Panc1 (cell line): ENCODE measurements around the gene LRRC70. TPM values are rescaled to one million over a fixed set of nuclear protein-coding genes. Genes with fewer than 3 reads are reported as not detected.
A peak's percentile ranks its signal among the peaks of the same experiment; 100 is the strongest.

Source experiments
- ATAC-seq: fragments of 200-7000 bp; cut with Tn5 transposase; 2 replicates; pipeline ENCODE4 v1.9.1; 2020; ENCODE audit warnings: mild to moderate bottlenecking, moderate library complexity
- BruUV-seq: library from RNA; stranded (reverse); fragments of 400-500 nt; replicated peaks from 2 replicates; lab custom pipeline; 2021; lab: Mats Ljungman, UMichigan
- CTCF ChIA-PET: fragments of 300-600 bp; sonication (Branson Sonifier 250); formaldehyde crosslinking; loops from one replicate; lab custom pipeline; 2022; ENCODE audit warnings: antibody characterized with exemption; lab: Charles Lee
- POLR2A ChIA-PET: fragments of 300-600 bp; sonication (Branson Sonifier 250); formaldehyde crosslinking; loops from one replicate; lab custom pipeline; 2022; ENCODE audit warnings: antibody characterized with exemption; lab: Charles Lee
- DNase-seq: peaks from one replicate; pipeline ENCODE4 v3.0.0-alpha.2; 2010; ENCODE audit warnings: low read depth, low spot score
- H3K27ac ChIP-seq: 2 replicates; pipeline ENCODE4 v1.5.1; 2011; ENCODE audit warnings: mild to moderate bottlenecking, low read length, inconsistent platforms
- H3K27me3 ChIP-seq: fragments of 200-500 bp; sonication (Bioruptor generic); 2 replicates; pipeline ENCODE4 v1.6.0; 2014; ENCODE audit warnings: low read length, inconsistent platforms; ENCODE audit not compliant: control insufficient read depth, insufficient read depth
- H3K36me3 ChIP-seq: fragments of 200-500 bp; sonication (Bioruptor generic); 2 replicates; pipeline ENCODE4 v1.5.1; 2014; ENCODE audit warnings: inconsistent platforms, mild to moderate bottlenecking, low read length, moderate library complexity; ENCODE audit not compliant: control insufficient read depth, insufficient read depth
- H3K4me1 ChIP-seq: 2 replicates; pipeline ENCODE4 v1.5.1; 2011; ENCODE audit warnings: inconsistent platforms, mild to moderate bottlenecking, low read length, moderate library complexity; ENCODE audit not compliant: control insufficient read depth, insufficient read depth
- H3K4me3 ChIP-seq, 2 experiments: 2 replicates each; pipeline ENCODE4 v1.5.1; 2011 to 2012; ENCODE audit warnings: low read depth in 2 of 2, low read length in 2 of 2, mild to moderate bottlenecking in 2 of 2, inconsistent platforms in 1 of 2, moderate library complexity in 1 of 2
- H3K9me3 ChIP-seq: fragments of 200-500 bp; sonication (Bioruptor generic); 2 replicates; pipeline ENCODE4 v1.5.1; 2014; ENCODE audit warnings: low read depth, mild to moderate bottlenecking, inconsistent platforms, low read length, moderate library complexity; ENCODE audit not compliant: control insufficient read depth, insufficient read depth
- CTCF ChIP-seq: fragments of 450-650 bp; IDR thresholded peaks from 2 replicates; pipeline ENCODE4 v1.5.1; 2017; ENCODE audit warnings: mild to moderate bottlenecking
- POLR2AphosphoS5 ChIP-seq: IDR thresholded peaks from 2 replicates; pipeline ENCODE4 v1.6.1; 2012; ENCODE audit warnings: mild to moderate bottlenecking, low read depth, low read length, moderate library complexity
- SIN3A ChIP-seq: IDR thresholded peaks from 2 replicates; pipeline ENCODE4 v1.6.1; 2012; ENCODE audit warnings: low read depth, mild to moderate bottlenecking, low read length, moderate library complexity, borderline replicate concordance; ENCODE audit not compliant: insufficient read depth
- TCF7L2 ChIP-seq: IDR thresholded peaks from 2 replicates; pipeline ENCODE4 v1.6.1; 2011; ENCODE audit warnings: mild to moderate bottlenecking, low read depth, low read length, inconsistent platforms
- in situ Hi-C: cut with HindIII; loops from 2 replicates; pipeline ENCODE4 v1.10.0; 2016; ENCODE audit warnings: low sequenced_read_pairs, low pct_unique_long_range_greater_than_20kb
- intact Hi-C: fragments of 100-400 bp; cut with micrococcal nuclease; formaldehyde crosslinking; loops from one replicate; pipeline ENCODE4 v1.10.0; 2022; ENCODE audit not compliant: unreplicated experiment
- total RNA-seq: library from RNA; stranded (reverse); gene quantifications from one replicate; pipeline ENCODE4 v1.2.1, GENCODE V29; 2021; ENCODE audit not compliant: unreplicated experiment
- TF ChIP-seq, protein P1 (sequence below), 2 experiments: IDR thresholded peaks; 2 replicates each; pipeline ENCODE4 v1.6.1; 2011 to 2012; ENCODE audit warnings: low read depth in 2 of 2, control low read depth in 1 of 2, low read length in 1 of 2, mild to moderate bottlenecking in 1 of 2, moderate library complexity in 1 of 2; ENCODE audit not compliant: insufficient read depth in 1 of 2

LRRC70 gene
- total RNA-seq, 1 experiment from 2014 or later, result 0.13 TPM

DNA sequence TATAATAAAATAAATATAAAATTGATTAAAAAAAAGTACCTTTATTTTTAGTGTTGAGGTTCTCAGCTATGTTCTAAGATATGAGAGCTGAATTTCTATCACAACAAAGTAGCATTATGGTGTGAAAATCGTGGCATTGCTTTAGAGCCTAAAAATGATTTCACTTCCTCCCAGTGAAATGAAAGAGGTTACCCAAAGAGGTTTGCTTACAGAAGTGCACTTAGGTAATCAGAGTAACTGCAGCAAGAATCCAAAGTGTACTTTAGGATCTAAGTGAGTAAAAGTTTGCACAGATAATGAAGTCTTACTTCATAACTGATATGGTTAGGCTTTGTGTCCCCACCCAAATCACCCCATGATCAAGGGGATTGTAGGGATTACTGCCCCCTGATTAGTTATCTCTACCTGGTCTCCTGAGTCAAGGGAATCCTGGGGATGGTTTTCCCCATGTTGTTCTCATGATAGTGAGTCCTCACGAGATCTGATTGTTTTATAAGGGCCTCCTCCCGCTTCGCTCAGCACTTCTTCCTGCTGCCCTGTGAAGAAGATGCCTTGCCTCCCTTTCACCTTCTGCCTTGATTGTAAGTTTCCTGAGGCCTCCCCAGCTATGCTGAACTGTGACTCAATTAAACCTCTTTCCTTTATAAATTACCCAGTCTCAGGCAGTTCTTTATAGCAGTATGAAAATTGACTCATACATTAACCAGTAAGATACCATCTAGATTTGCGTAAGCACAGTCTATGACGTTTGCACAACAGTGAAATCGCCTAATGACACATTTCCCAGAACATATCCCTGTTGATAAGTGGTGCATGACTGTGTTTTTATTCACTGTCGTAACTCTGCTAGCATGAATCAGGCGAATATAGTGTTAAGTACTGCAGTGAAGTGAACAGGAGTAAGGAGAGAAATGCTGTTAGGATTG lies 40.3 kb upstream of the LRRC70 start:
- BruUV-seq, result no TSS peak
- DNase-seq (peak; percentile 36), ATAC-seq (no peak; the same call in 1 of the 2 replicates)
- in situ Hi-C loops, result no loop called here
- Histone ChIP-seq H3K9me3 (no peaks in the 10 kb centered on the region), H3K27ac (no peak overlapping the region), H3K4me3 (no peak overlapping the region), H3K4me1 (no peaks in the 10 kb centered on the region), H3K27me3 (no peaks in the 10 kb centered on the region), H3K36me3 (no peaks in the 10 kb centered on the region; the same call in 1 of the 2 replicates)
- TF ChIP-seq POLR2AphosphoS5, result no peak
- TF ChIP-seq SIN3A, result no peak
- TF ChIP-seq, protein P1, sequence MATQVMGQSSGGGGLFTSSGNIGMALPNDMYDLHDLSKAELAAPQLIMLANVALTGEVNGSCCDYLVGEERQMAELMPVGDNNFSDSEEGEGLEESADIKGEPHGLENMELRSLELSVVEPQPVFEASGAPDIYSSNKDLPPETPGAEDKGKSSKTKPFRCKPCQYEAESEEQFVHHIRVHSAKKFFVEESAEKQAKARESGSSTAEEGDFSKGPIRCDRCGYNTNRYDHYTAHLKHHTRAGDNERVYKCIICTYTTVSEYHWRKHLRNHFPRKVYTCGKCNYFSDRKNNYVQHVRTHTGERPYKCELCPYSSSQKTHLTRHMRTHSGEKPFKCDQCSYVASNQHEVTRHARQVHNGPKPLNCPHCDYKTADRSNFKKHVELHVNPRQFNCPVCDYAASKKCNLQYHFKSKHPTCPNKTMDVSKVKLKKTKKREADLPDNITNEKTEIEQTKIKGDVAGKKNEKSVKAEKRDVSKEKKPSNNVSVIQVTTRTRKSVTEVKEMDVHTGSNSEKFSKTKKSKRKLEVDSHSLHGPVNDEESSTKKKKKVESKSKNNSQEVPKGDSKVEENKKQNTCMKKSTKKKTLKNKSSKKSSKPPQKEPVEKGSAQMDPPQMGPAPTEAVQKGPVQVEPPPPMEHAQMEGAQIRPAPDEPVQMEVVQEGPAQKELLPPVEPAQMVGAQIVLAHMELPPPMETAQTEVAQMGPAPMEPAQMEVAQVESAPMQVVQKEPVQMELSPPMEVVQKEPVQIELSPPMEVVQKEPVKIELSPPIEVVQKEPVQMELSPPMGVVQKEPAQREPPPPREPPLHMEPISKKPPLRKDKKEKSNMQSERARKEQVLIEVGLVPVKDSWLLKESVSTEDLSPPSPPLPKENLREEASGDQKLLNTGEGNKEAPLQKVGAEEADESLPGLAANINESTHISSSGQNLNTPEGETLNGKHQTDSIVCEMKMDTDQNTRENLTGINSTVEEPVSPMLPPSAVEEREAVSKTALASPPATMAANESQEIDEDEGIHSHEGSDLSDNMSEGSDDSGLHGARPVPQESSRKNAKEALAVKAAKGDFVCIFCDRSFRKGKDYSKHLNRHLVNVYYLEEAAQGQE (IDR thresholded peaks at IDR 0.05; ENCODE audit: insufficient read depth in 1 of 2, low read depth in 2 of 2, low read length in 1 of 2), result no peak
- no peak for TF ChIP-seq TCF7L2
- no peak for TF ChIP-seq CTCF
- ChIA-PET POLR2A (interaction anchor here (1.1 kb wide), 1 partner anchor 19 kb away, joined by 3 read pairs; no protein-coding TSS in a partner anchor), CTCF (no interaction called here)
- intact Hi-C loops, result no loop called here

- CTCF ChIA-PET, result no interaction called here
- Histone ChIP-seq H3K36me3 (no peaks in the 10 kb centered on the region), H3K4me3 (no peak overlapping the region), H3K27me3 (no peaks in the 10 kb centered on the region), H3K27ac (no peak overlapping the region), H3K4me1 (no peaks in the 10 kb centered on the region), H3K9me3 (no peaks in the 10 kb centered on the region)
- no peak for ATAC-seq
- TF ChIP-seq POLR2AphosphoS5 (no peak), CTCF (no peak), TCF7L2 (no peak), SIN3A (no peak)
- TF ChIP-seq, protein P1 (IDR thresholded peaks at IDR 0.05; ENCODE audit: insufficient read depth in 1 of 2, low read depth in 2 of 2, low read length in 1 of 2), result no peak
- no peak for DNase-seq
- no TSS peak for BruUV-seq
- in situ Hi-C loops, result no loop called here
- POLR2A ChIA-PET, result no interaction called here
- intact Hi-C loops, result no loop called here
These were observed 35.9 kb upstream of the LRRC70 start for GRCh38 chr5:62542720-62543119.
